B cell (primary cell): ENCODE data around the gene ADA. TPM values are rescaled to one million over a fixed set of nuclear protein-coding genes. Genes with fewer than 3 reads are reported as not detected.

Experiments used
- ATAC-seq: fragments of 200-7000 bp; cut with Tn5 transposase; one replicate; pipeline ENCODE4 v1.10.0; 2021; ENCODE audit warnings: low read depth, mild to moderate bottlenecking, moderate number of reproducible peaks, moderate library complexity
- CTCF ChIA-PET: fragments of 350-600 bp; sonication (Branson Sonifier 250); formaldehyde crosslinking; loops from one replicate; lab custom pipeline; 2021; ENCODE audit warnings: antibody characterized with exemption, inconsistent platforms; lab: Charles Lee
- POLR2A ChIA-PET: fragments of 350-600 bp; sonication (Branson Sonifier 250); formaldehyde crosslinking; loops from one replicate; lab custom pipeline; 2021; ENCODE audit warnings: antibody characterized with exemption; lab: Charles Lee
- DNase-seq: peaks from one replicate; pipeline ENCODE4 v3.0.0; 2013
- H2AFZ ChIP-seq: 2 replicates; pipeline ENCODE4 v1.6.1; 2012; ENCODE audit warnings: mild to moderate bottlenecking, low read depth, low read length; ENCODE audit not compliant: insufficient read depth, poor library complexity, severe bottlenecking
- H3K27ac ChIP-seq, 2 donors: 1 replicate in 1 of 2; 2 replicates in 1 of 2; pipeline ENCODE4 v1.5.1; 2012 to 2013; ENCODE audit warnings: low read length in 2 of 2, mild to moderate bottlenecking in 2 of 2, moderate library complexity in 1 of 2
- H3K27me3 ChIP-seq, 4 experiments: fragments of 200-600 bp in 1 of 4; sonication (generic) in 1 of 4; replicated peaks in 1 of 4; 1 replicate in 2 of 4; 2 replicates in 2 of 4; pipeline versions ENCODE4 v1.6.1 to v1.7.0; 2013 to 2016; ENCODE audit warnings: low read length in 3 of 4, mild to moderate bottlenecking in 2 of 4, mixed read lengths in 1 of 4, moderate library complexity in 1 of 4; ENCODE audit not compliant: insufficient read depth in 4 of 4, control insufficient read depth in 3 of 4; ENCODE audit errors: control extremely low read depth in 1 of 4
- H3K36me3 ChIP-seq, 2 experiments: replicated peaks in 1 of 2; 1 replicate in 1 of 2; 2 replicates in 1 of 2; pipeline versions ENCODE4 v1.6.1 to v1.7.1; 2013; ENCODE audit warnings: low read length in 1 of 2; ENCODE audit not compliant: insufficient read depth in 2 of 2, control insufficient read depth in 1 of 2; ENCODE audit errors: control extremely low read depth in 1 of 2, extremely low read depth in 1 of 2
- H3K4me1 ChIP-seq, 2 donors: fragments of 200-600 bp in 1 of 2; sonication (generic) in 1 of 2; 1 replicate in 1 of 2; 2 replicates in 1 of 2; pipeline versions ENCODE4 v1.5.1 to v1.6.1; 2013 to 2017; ENCODE audit warnings: low read length in 2 of 2; ENCODE audit not compliant: control insufficient read depth in 2 of 2, insufficient read depth in 2 of 2
- H3K4me2 ChIP-seq: replicated peaks from 2 replicates; pipeline ENCODE3; 2012; ENCODE audit warnings: mild to moderate bottlenecking, low read depth, low read length; ENCODE audit not compliant: poor library complexity, severe bottlenecking
- H3K4me3 ChIP-seq, 5 experiments: fragments of 200-600 bp in 1 of 5; sonication (generic) in 1 of 5; 1 replicate in 3 of 5; 2 replicates in 2 of 5; pipeline versions ENCODE4 v1.5.1 to v1.7.0; 2011 to 2016; ENCODE audit warnings: low read length in 4 of 5, mild to moderate bottlenecking in 4 of 5, low read depth in 2 of 5, control low read depth in 1 of 5, moderate library complexity in 1 of 5; ENCODE audit not compliant: insufficient read depth in 1 of 5; ENCODE audit errors: control extremely low read depth in 1 of 5, extremely low read depth in 1 of 5
- H3K79me2 ChIP-seq: fragments of 200-600 bp; sonication (generic); one replicate; pipeline ENCODE4 v1.6.0; 2016; ENCODE audit warnings: low read length; ENCODE audit not compliant: control insufficient read depth, insufficient read depth
- H3K9ac ChIP-seq: fragments of 200-600 bp; sonication (generic); 2 replicates; pipeline ENCODE4 v1.6.1; 2017; ENCODE audit warnings: mild to moderate bottlenecking, low read length, moderate library complexity
- H3K9me3 ChIP-seq, 3 donors: one replicate each; pipeline versions ENCODE4 v1.6.1 to v1.7.1; 2013; ENCODE audit warnings: low read length in 2 of 3; ENCODE audit not compliant: control insufficient read depth in 2 of 3, insufficient read depth in 1 of 3; ENCODE audit errors: control extremely low read depth in 1 of 3
- H4K20me1 ChIP-seq: 2 replicates; pipeline ENCODE4 v1.6.0; 2012; ENCODE audit warnings: mild to moderate bottlenecking, low read length; ENCODE audit not compliant: insufficient read depth, control insufficient read depth, poor library complexity, severe bottlenecking
- H3K27ac Mint-ChIP-seq: one replicate; pipeline ENCODE4 v1.8.0; 2021; ENCODE audit warnings: mixed read lengths
- H3K27me3 Mint-ChIP-seq: one replicate; pipeline ENCODE4 v1.8.0; 2021; ENCODE audit warnings: mixed read lengths
- H3K4me1 Mint-ChIP-seq: one replicate; pipeline ENCODE4 v1.8.0; 2021; ENCODE audit warnings: mixed read lengths
- H3K4me3 Mint-ChIP-seq: one replicate; pipeline ENCODE4 v1.8.0; 2021; ENCODE audit warnings: mixed read lengths
- H3K9me3 Mint-ChIP-seq: one replicate; pipeline ENCODE4 v1.8.0; 2022; ENCODE audit warnings: mixed read lengths; ENCODE audit not compliant: insufficient read depth
- CTCF ChIP-seq: fragments of 200-600 bp; IDR thresholded peaks from one replicate; pipeline ENCODE4 v1.8.0; 2022; ENCODE audit warnings: antibody characterized with exemption, mild to moderate bottlenecking
- EZH2 ChIP-seq: IDR thresholded peaks from 2 replicates; pipeline ENCODE4 v1.6.1; 2012; ENCODE audit warnings: borderline replicate concordance, low read depth, mild to moderate bottlenecking, moderate library complexity, low read length; ENCODE audit not compliant: insufficient read depth, poor library complexity, severe bottlenecking
- WGBS: methylation state at CpG from one replicate; pipeline ENCODE4 v1.1.5; 2013; ENCODE audit warnings: missing lambda C conversion rate; ENCODE audit not compliant: insufficient coverage; 5-methylcytosine and 5-hydroxymethylcytosine counted together
- intact Hi-C: fragments of 100-400 bp; cut with micrococcal nuclease; formaldehyde crosslinking; loops from one replicate; pipeline ENCODE4 v1.10.0; 2022
- polyA plus RNA-seq: library from polyadenylated mRNA; depleted of rRNA; stranded (reverse); fragments of >200 nt; gene quantifications from 2 replicates; pipeline ENCODE4 v1.2.3, GENCODE V29; 2012
- total RNA-seq, 2 donors: library from RNA; stranded (reverse); fragments of 120-200 nt in 1 of 2; gene quantifications; 1 replicate in 1 of 2; 2 replicates in 1 of 2; pipeline versions ENCODE4 v1.2.3 to v1.2.4, GENCODE V29; 2013 to 2022

The ADA gene
- total and polyA plus RNA-seq, 2 donors (not counting 1 experiment from before 2014, with no cell fraction given) = 10.0 to 34.2 TPM

GRCh38 chr20:44650771-44651433 lies 597 bp downstream of the ADA start:
- intact Hi-C loops = loop anchor here (2.0 to 5.0 kb wide), 2 partner anchors 20 to 174 kb away; partner anchors contain the start of gene TTPAL
- no peaks in the 10 kb centered on the region for H3K27me3 ChIP-seq
- 5% methylated on average over 24 of the region's 24 CpGs for WGBS
- Mint-ChIP-seq H3K27me3 (no peaks in the 10 kb centered on the region), H3K4me3 (peak overlapping the region; percentile 88), H3K9me3 (no peaks in the 10 kb centered on the region), H3K27ac (peak overlapping the region; percentile 84), H3K4me1 (peaks cover 53% of the 10 kb centered on the region)
- H3K9me3 ChIP-seq = no peaks in the 10 kb centered on the region
- peak; percentile 12 for ATAC-seq
- peak overlapping the region; percentile 70 for H3K9ac ChIP-seq
- H3K4me1 ChIP-seq = peaks cover 35 to 45% of the 10 kb centered on the region in 2 donors
- H3K79me2 ChIP-seq = peaks cover 23% of the 10 kb centered on the region
- peak overlapping the region; percentile 98 for H3K4me2 ChIP-seq
- peak; percentile 60 for DNase-seq
- TF ChIP-seq CTCF = no peak
- TF ChIP-seq EZH2 = no peak
- H3K36me3 ChIP-seq = no peaks in the 10 kb centered on the region
- H2AFZ ChIP-seq = peak overlapping the region; percentile 82
- POLR2A ChIA-PET = interaction anchor here (0.5 to 2.4 kb wide), 4 partner anchors 8 to 225 kb away, joined by 4 to 8 read pairs (median 6); no protein-coding TSS in a partner anchor
- H3K4me3 ChIP-seq = peak overlapping the region; percentile 17 to 89 (median 69)
- peak overlapping the region in 1 of 2 donors; percentile 50 for H3K27ac ChIP-seq
- H4K20me1 ChIP-seq = no peaks in the 10 kb centered on the region
- CTCF ChIA-PET = interaction anchor here (1.0 to 3.3 kb wide), 5 partner anchors 34 to 75 kb away, joined by 3 to 13 read pairs (median 4); no protein-coding TSS in a partner anchor

GRCh38 chr20:44649976-44650375 lies 1.5 kb downstream of the ADA start:
- WGBS = 68% methylated on average over 5 of the region's 6 CpGs

More at GRCh38 chr20:44649976-44650375, 1.5 kb downstream of the ADA start:
- Mint-ChIP-seq H3K4me1 (peaks cover 60% of the 10 kb centered on the region), H3K27ac (peak overlapping the region; percentile 15), H3K4me3 (peak overlapping the region; percentile 88), H3K9me3 (no peaks in the 10 kb centered on the region), H3K27me3 (no peaks in the 10 kb centered on the region)
- Histone ChIP-seq H4K20me1 (no peaks in the 10 kb centered on the region), H2AFZ (no peak overlapping the region), H3K36me3 (no peaks in the 10 kb centered on the region), H3K4me3 (no peak overlapping the region), H3K27ac (no peak overlapping the region), H3K4me2 (no peak overlapping the region), H3K9me3 (no peaks in the 10 kb centered on the region), H3K27me3 (no peaks in the 10 kb centered on the region), H3K9ac (no peak overlapping the region), H3K79me2 (peaks cover 23% of the 10 kb centered on the region), H3K4me1 (peaks cover 40 to 53% of the 10 kb centered on the region in 2 donors)
- POLR2A ChIA-PET = interaction anchor here (0.6 to 2.4 kb wide), 3 partner anchors 22 to 245 kb away, joined by 5 to 8 read pairs (median 5); no protein-coding TSS in a partner anchor
- intact Hi-C loops = loop anchor here (2.0 to 5.0 kb wide), 2 partner anchors 21 to 173 kb away; partner anchors contain the start of gene TTPAL
- CTCF ChIA-PET = interaction anchor here (0.5 to 3.9 kb wide), 7 partner anchors 13 to 977 kb away, joined by 3 to 36 read pairs (median 4); no protein-coding TSS in a partner anchor
- no peak for ATAC-seq
- DNase-seq = no peak
- TF ChIP-seq EZH2 = no peak
